Spinal cord (tissue), 10 donors: Measurements from ENCODE around the gene EFS. TPM values are rescaled to one million over a fixed set of nuclear protein-coding genes. Genes with fewer than 3 reads are reported as not detected.

Experiments
- DNase-seq, 6 donors: peaks; one replicate each; pipeline versions ENCODE4 v3.0.0 to v3.0.0-alpha.2; 2013 to 2015; ENCODE audit warnings: low spot score in 6 of 6, low read depth in 4 of 6
- H3K27ac ChIP-seq: one replicate; pipeline ENCODE4 v1.5.1; 2013; ENCODE audit warnings: low read depth, low read length, control low read depth
- H3K27me3 ChIP-seq: one replicate; pipeline ENCODE4 v1.6.1; 2013; ENCODE audit warnings: low read length; ENCODE audit not compliant: control insufficient read depth, insufficient read depth
- H3K36me3 ChIP-seq: one replicate; pipeline ENCODE4 v1.6.1; 2013; ENCODE audit warnings: low read length; ENCODE audit not compliant: control insufficient read depth, insufficient read depth
- H3K4me1 ChIP-seq: one replicate; pipeline ENCODE4 v1.6.1; 2013; ENCODE audit warnings: low read length; ENCODE audit not compliant: control insufficient read depth, insufficient read depth
- H3K4me3 ChIP-seq: one replicate; pipeline ENCODE4 v1.5.1; 2013; ENCODE audit warnings: low read depth, low read length, control low read depth
- H3K9me3 ChIP-seq: one replicate; pipeline ENCODE4 v1.6.1; 2013; ENCODE audit warnings: low read length; ENCODE audit not compliant: control insufficient read depth, insufficient read depth
- WGBS: methylation state at CpG from one replicate; pipeline ENCODE4 v1.1.5; 2013; ENCODE audit warnings: missing lambda C conversion rate; ENCODE audit not compliant: insufficient coverage; 5-methylcytosine and 5-hydroxymethylcytosine counted together
- polyA plus RNA-seq, 2 donors: library from polyadenylated mRNA; unstranded; fragments of 120-200 nt; gene quantifications; one replicate each; pipeline ENCODE4 v1.2.1, GENCODE V29; 2013; ENCODE audit not compliant: insufficient read length in 2 of 2
- total RNA-seq, 2 donors: library from RNA; depleted of rRNA in 1 of 2; stranded (reverse); fragments of 120-200 nt in 1 of 2; fragments of >200 nt in 1 of 2; gene quantifications; one replicate each; pipeline versions ENCODE4 v1.2.3 to v1.2.4, GENCODE V29; 2013 to 2014
- donor health status: healthy.

EFS gene
- total and polyA plus RNA-seq, 4 donors, result 11.1 to 45.6 (median 34.6) TPM

DNA sequence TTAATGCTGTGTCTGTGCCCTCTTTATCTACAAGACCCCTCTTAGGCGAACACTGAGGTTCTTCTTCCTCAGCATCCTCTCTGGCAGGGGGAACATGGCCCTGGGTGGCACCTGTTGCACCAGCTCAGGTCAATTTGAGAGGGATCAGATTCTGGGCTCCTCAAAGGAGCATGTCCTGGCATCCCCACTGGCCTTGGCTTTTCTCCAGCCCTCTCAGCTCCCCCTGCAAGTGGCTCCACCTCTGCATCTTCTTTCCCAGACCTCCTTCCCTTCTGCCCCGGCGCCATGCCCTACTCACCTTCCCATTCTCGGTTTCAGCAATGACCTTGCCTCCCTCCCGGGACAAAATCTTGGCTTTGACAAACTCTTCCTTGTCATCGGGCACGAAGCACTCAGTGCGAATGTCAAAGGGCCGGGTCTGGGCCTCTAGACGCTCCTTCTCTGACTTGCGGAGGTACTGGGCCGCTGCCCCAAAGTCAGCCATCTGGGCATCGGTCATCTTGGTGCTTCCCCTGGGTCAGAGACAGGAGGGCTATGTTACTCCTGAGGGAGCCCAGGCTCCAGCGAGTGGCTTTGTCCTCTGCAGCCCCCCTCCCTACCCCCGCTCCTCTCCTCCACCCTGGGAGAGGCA is 41.9 kb upstream of the EFS start:
- DNase-seq, result no peak
- 91% methylated on average over 14 of the region's 15 CpGs for WGBS
- no peaks in the 10 kb centered on the region for H3K36me3 ChIP-seq
- H3K4me3 ChIP-seq, result no peak overlapping the region
- no peaks in the 10 kb centered on the region for H3K27me3 ChIP-seq
- no peak overlapping the region for H3K27ac ChIP-seq
- H3K4me1 ChIP-seq, result peaks cover 15% of the 10 kb centered on the region
- H3K9me3 ChIP-seq, result no peaks in the 10 kb centered on the region

DNA sequence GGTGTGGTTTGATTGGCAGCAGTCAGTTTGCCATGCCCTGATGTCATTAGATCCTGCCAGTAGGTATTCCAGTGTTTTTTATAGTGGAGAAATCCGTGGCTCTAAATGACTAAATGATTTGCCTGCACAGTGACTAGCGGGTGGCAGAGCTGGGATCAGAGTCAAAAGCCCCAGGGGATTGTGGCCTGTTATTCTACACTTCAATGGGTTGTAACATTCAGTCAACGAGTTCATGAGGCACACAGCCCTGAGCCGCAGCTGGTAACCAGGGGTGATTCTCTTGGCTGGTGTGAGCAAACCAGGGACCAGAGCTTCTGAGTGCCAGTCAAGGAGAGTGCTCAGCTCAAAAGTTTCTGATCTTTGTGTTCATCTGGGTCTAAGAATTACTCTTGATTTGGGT is 41.3 kb upstream of the EFS start:
- Histone ChIP-seq H3K9me3 (no peaks in the 10 kb centered on the region), H3K27ac (no peak overlapping the region), H3K27me3 (no peaks in the 10 kb centered on the region), H3K4me3 (no peak overlapping the region), H3K4me1 (peaks cover 15% of the 10 kb centered on the region), H3K36me3 (no peaks in the 10 kb centered on the region)
- DNase-seq, result peak in 5 of 6 donors; percentile 13 to 73 (median 29)
- 12% methylated on average over 4 of the region's 4 CpGs for WGBS

GRCh38 chr14:23405516-23406025 is 40.6 kb upstream of the EFS start:
- Histone ChIP-seq H3K9me3 (no peaks in the 10 kb centered on the region), H3K4me1 (peaks cover 15% of the 10 kb centered on the region), H3K4me3 (no peak overlapping the region), H3K27ac (no peak overlapping the region), H3K27me3 (no peaks in the 10 kb centered on the region), H3K36me3 (no peaks in the 10 kb centered on the region)
- DNase-seq, result no peak
- 90% methylated on average over 12 of the region's 13 CpGs for WGBS

- DNase-seq, result no peak
- Histone ChIP-seq H3K36me3 (no peaks in the 10 kb centered on the region), H3K4me1 (peaks cover 15% of the 10 kb centered on the region), H3K4me3 (no peak overlapping the region), H3K27me3 (no peaks in the 10 kb centered on the region), H3K27ac (no peak overlapping the region), H3K9me3 (no peaks in the 10 kb centered on the region)
- WGBS, result 66% methylated on average over 5 of the region's 10 CpGs
These were observed 40.1 kb upstream of the EFS start for GRCh38 chr14:23405096-23405495.

- no peak overlapping the region for H3K4me3 ChIP-seq
- H3K27ac ChIP-seq, result no peak overlapping the region
- no peaks in the 10 kb centered on the region for H3K9me3 ChIP-seq
- no peaks in the 10 kb centered on the region for H3K36me3 ChIP-seq
- WGBS, result 88% methylated on average over 12 of the region's 14 CpGs
- peaks cover 15% of the 10 kb centered on the region for H3K4me1 ChIP-seq
- no peaks in the 10 kb centered on the region for H3K27me3 ChIP-seq
- DNase-seq, result no peak
These were observed 39.4 kb upstream of the EFS start for GRCh38 chr14:23404331-23404900.

- H3K9me3 ChIP-seq, result no peaks in the 10 kb centered on the region
- H3K36me3 ChIP-seq, result no peaks in the 10 kb centered on the region
- 79% methylated on average over 3 of the region's 4 CpGs for WGBS
- peaks cover 15% of the 10 kb centered on the region for H3K4me1 ChIP-seq
- DNase-seq, result no peak
- H3K27ac ChIP-seq, result no peak overlapping the region
- no peak overlapping the region for H3K4me3 ChIP-seq
- no peaks in the 10 kb centered on the region for H3K27me3 ChIP-seq
These were observed 38.9 kb upstream of the EFS start for GRCh38 chr14:23403908-23404307.

GRCh38 chr14:23403139-23403438 is 38.1 kb upstream of the EFS start:
- 72% methylated on average over 7 of the region's 7 CpGs for WGBS

DNA sequence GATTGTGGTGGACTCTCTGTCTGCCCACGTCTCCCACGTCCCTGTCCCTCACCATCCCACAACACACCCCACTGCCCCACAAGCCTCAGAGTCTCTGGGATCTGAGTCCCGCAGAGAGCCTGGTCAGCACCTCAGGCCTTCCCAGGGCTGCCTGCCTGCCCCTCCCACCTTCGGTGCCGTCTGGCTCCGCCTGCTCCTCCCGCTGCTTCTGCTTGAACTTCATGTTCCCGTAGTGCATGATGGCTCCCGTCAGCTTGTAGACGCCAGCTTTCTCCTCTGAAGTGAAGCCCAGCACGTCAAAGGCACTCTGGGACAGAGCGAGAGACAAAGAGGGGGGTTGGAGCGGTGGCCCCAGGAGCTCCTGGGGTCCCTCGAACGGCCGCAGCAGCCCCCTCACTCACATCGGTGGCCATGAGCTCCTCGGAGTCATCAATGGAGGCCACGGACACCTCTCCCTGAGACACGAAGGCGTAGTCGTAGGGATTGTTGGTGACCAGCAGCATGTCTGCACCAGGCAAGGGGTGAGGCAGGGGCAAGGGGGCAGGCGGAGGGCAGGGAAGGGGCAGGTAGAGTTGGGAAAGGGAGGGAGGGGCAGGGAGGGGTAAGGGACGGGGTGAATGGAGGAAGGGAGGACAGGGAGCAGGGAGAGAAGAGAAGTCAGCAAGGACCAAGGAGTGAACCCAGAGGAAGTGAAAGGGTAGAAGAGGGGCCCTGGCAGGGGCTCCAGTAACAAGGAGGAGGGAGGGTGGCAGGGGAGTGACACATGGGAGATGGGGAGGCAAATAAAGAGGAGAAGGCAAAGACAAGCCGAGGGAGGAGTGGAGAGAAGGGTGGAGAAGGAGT is 37.5 kb upstream of the EFS start:
- no peaks in the 10 kb centered on the region for H3K36me3 ChIP-seq
- H3K4me3 ChIP-seq, result no peak overlapping the region
- no peaks in the 10 kb centered on the region for H3K9me3 ChIP-seq
- 70% methylated on average over 24 of the region's 25 CpGs for WGBS
- DNase-seq, result no peak
- no peaks in the 10 kb centered on the region for H3K27me3 ChIP-seq
- peaks cover 15% of the 10 kb centered on the region for H3K4me1 ChIP-seq
- no peak overlapping the region for H3K27ac ChIP-seq

More at GRCh38 chr14:23403139-23403438, 38.1 kb upstream of the EFS start:
- H3K27me3 ChIP-seq, result no peaks in the 10 kb centered on the region
- H3K4me3 ChIP-seq, result no peak overlapping the region
- DNase-seq, result no peak
- no peak overlapping the region for H3K27ac ChIP-seq
- H3K4me1 ChIP-seq, result peaks cover 15% of the 10 kb centered on the region
- no peaks in the 10 kb centered on the region for H3K36me3 ChIP-seq
- no peaks in the 10 kb centered on the region for H3K9me3 ChIP-seq

- Histone ChIP-seq H3K4me3 (no peak overlapping the region), H3K4me1 (peaks cover 8% of the 10 kb centered on the region), H3K27me3 (no peaks in the 10 kb centered on the region), H3K9me3 (no peaks in the 10 kb centered on the region), H3K36me3 (no peaks in the 10 kb centered on the region), H3K27ac (no peak overlapping the region)
- 85% methylated on average over 4 of the region's 4 CpGs for WGBS
- DNase-seq, result no peak
These were observed 36.3 kb upstream of the EFS start for GRCh38 chr14:23401291-23401690.
